NCI-H2227 (cell line): Measurements from ENCODE around the gene TSPAN17.
"Not testable (repeated sequence)": the region's sequence is repeated elsewhere in the genome, so short reads cannot be mapped to it uniquely, and the experiment has no call there.

Source experiments
- DNase-seq: peaks from one replicate; lab custom pipeline; 2025; ENCODE audit not compliant: unreplicated experiment; lab: John Stamatoyannopoulos, UW

The TSPAN17 gene

DNA sequence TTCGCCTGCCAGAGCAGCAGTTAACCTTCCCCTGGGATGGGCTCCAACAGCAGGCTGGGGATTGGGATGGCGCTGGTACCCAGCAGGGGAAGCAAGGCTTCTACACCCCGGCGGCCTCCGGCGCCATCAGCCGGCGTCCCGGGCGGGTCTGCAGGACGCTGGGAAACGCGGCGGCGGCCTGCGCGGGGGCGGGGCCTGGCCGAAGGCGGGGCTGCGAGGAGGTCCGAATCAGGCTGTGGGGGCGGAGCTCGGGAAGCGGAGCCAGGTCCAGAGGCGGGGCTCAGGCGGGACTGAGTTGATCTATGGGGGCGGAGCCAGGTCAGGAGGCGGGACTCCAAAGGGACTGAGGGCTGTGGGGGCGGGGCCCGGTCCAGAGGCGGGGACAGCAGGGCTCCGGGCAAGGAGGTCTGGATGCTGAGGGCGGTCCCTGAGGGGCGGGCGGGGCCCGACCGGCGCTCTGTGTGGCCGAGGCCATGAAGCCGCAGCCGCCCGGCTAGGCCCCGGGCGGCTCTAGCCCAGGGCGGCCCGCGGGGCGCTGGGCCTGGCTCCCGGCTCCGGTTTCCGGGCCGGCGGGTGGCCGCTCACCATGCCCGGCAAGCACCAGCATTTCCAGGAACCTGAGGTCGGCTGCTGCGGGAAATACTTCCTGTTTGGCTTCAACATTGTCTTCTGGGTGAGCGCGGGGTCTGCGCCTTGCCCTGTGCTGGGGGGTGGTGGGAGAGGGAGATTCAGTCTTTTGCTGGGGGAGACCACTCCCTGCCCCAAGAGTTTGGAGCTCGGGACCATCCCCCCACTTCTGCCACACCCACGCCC, at the start of gene TSPAN17:
Gene TSPAN17 (plus strand): TSS at position 455 of the 813 bp plus-strand sequence. CDS start 132 bp downstream, at position 587.
- peak; percentile 98 for DNase-seq

DNA sequence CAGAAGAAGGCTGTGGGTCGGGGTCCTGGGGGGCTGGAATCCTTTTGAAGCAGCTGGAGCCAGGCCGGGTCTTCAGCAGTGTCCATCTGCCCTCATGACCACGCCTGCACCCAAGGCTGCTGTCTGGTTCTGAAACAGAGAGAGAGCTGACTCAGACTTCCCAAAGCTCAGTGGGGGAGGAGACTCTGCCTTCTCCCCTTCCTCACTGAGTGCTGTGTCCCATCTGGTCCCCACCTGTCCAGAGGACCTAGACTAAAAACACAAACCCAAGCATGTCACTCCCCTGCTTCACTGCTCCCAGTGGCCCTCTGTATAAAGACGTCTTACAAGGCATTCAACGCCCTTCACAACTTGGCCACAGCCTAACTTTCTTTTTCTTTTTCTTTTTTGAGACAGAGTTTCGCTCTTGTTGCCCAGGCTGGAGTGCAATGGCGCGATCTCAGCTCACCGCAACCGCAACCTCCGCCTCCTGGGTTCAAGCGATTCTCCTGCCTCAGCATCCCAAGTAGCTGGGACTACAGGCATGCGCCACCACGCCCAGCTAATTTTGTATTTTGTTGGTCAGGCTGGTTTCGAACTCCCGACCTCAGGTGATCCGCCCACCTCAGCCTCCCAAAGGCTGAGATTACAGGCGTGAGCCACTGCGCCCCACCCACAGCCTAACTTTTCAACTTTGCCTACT, 47.4 kb upstream of the TSPAN17 start:
- not testable (repeated sequence) for DNase-seq

DNA sequence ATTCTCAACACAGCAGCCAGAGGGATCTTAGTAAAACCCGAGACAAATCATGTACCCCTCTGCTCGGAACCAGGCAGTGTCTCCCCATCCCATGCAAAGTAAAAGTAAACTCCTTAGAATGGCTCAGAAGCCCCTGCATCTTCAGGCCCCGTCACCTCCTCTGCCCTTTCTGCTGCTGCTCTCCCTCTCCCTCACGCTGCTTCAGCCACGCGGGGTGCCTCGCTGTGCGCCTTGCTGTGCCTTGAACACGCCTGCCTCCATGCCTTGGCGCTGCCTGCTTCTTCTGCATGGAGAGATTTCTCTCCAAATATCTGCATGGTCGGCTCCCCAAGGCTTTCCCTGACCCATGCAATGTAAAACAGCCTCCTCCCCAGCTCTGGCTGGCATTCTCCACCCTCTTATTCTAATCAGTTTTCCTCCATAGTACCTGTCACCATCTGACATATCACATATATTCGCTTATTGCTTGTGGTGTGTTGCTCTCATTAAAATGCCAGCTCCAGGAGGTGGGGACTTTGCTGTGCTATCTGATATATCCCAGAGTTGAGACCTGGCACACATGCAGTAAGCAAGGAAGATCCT, 45.3 kb upstream of the TSPAN17 start:
- no peak for DNase-seq

- no peak for DNase-seq
These were observed 44.2 kb upstream of the TSPAN17 start for GRCh38 chr5:176603091-176603490.

- DNase-seq, result no peak
These were observed 41.3 kb upstream of the TSPAN17 start for GRCh38 chr5:176606032-176606431.

- DNase-seq, result no peak
These were observed 40.4 kb upstream of the TSPAN17 start for GRCh38 chr5:176606875-176607274.

DNA sequence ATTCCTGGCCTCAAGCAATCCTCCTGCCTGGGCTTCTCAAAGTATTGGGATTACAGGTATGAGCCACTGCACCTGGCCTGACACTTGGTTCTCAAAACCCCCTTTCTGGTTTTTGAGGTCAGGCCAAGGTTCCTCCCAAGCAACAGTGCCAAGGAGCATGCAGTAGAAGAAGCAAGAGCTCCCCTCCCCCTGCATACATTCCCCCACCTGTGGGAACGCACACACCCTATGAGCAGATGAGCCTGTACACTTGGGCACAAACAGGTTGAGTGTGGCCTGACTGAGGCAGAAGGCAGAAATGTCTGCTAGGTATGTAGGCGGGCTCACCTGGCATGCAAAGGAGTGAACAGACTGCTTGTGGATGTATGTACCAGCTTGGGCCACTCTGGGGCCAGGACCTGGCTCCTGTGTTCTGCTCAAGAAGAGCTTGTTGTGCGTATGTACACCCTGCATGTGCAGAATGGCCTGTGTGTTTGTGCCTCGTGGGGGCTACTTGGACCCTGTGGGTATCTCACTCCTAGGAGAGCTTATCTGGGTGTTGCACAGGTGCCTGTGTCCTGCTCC, 39.1 kb upstream of the TSPAN17 start:
- DNase-seq, result no peak

DNA sequence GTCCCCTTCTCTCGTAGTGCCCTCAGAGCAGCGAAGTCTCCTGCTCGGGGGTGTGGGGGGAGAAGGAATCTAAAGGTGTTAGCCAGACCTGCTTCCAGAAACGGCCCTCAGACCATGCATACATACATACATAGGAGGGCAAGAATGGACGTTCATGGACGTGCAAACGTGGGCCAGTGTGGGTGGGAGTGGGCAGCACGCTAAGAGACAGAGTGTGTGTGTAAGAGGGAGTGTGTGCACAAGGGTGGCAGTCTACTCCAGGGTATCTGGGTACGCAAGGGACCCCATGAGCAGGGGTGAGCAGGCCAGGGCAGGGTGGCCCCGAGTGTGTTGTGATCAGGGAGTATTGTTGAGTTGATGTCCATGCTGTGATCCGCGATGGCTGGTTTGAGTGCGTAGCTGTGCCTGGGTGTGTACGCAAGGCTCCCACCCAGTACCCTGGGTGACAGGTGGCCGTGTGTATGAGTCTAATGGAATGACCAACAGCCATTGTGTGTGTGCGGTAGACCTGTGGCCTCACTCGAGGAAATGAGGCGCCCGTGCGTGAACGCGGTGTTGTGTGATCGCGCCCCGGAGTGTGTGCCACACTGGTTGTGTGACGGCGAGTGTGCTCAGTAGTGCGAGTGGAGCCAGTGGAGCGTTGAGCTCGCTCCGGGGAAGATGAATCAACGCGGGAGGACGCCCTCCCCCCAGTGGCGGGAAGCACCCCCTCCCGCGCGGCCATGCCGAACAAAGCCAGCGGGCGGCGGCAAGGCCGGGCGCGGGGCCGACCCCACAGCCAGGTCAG, 38.2 kb upstream of the TSPAN17 start:
- DNase-seq, result no peak

GRCh38 chr5:176609724-176610434, 37.4 kb upstream of the TSPAN17 start, which contains the start of gene GPRIN1:
TSS of gene GPRIN1 (minus strand) at chr5:176610156. CDS start at chr5:176599834, 10,322 bp downstream.
- DNase-seq, result peak; percentile 86

- DNase-seq, result peak; percentile 67
These were observed 36.9 kb upstream of the TSPAN17 start for GRCh38 chr5:176610435-176610773.

- no peak for DNase-seq
These were observed 35.8 kb upstream of the TSPAN17 start for GRCh38 chr5:176611435-176611834.

GRCh38 chr5:176612008-176612407, 35.3 kb upstream of the TSPAN17 start:
- no peak for DNase-seq

DNA sequence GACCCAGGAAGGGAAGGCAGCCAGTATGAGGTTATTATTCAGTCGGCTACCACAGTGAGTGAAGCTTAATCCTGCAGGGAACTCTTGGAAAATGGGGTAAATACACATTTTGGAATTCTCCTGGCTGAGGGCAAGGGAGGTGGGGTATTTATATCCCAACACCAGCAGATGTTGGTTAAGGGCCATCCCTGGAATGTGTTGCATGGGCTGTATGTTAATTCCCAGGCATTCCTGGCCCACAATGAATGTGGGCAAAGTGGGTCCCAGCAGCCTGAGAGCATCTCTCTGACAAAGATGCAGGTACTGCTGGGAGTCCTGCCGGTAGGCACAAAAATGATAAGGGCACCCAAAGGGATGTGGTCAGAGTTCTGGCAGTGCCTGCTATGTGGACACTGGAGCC, 34.4 kb upstream of the TSPAN17 start:
- no peak for DNase-seq

GRCh38 chr5:176614805-176615478, 32.3 kb upstream of the TSPAN17 start:
- no peak for DNase-seq

GRCh38 chr5:176616511-176616910, 30.8 kb upstream of the TSPAN17 start:
- no peak for DNase-seq

- DNase-seq, result no peak
These were observed 28.5 kb upstream of the TSPAN17 start for GRCh38 chr5:176618783-176619182.

GRCh38 chr5:176619203-176619568, 28.1 kb upstream of the TSPAN17 start:
- DNase-seq, result no peak

- DNase-seq, result no peak
These were observed 27.5 kb upstream of the TSPAN17 start for GRCh38 chr5:176619569-176620332.
